HFFc6 (cell line): ENCODE results near the gene POU4F1. TPM values are rescaled to one million over a fixed set of nuclear protein-coding genes. Genes with fewer than 3 reads are reported as not detected.

Source experiments
- DNase-seq: peaks from one replicate; pipeline ENCODE4 v3.0.0-alpha.2; 2018
- H3K27ac Mint-ChIP-seq: 2 replicates; pipeline ENCODE4 v1.8.0; 2020; ENCODE audit warnings: mild to moderate bottlenecking, mixed read lengths
- H3K27me3 Mint-ChIP-seq: 2 replicates; pipeline ENCODE4 v1.8.0; 2021; ENCODE audit warnings: mild to moderate bottlenecking, moderate library complexity, mixed read lengths; ENCODE audit not compliant: insufficient read depth
- H3K36me3 Mint-ChIP-seq: 2 replicates; pipeline ENCODE4 v1.8.0; 2021; ENCODE audit warnings: low read depth, mixed read lengths
- H3K4me1 Mint-ChIP-seq: 2 replicates; pipeline ENCODE4 v1.8.0; 2020; ENCODE audit warnings: low read depth, mixed read lengths
- H3K4me3 Mint-ChIP-seq: 2 replicates; pipeline ENCODE4 v1.8.0; 2020; ENCODE audit warnings: mild to moderate bottlenecking, moderate library complexity, mixed read lengths
- H3K9me3 Mint-ChIP-seq: 2 replicates; pipeline ENCODE4 v1.8.0; 2020; ENCODE audit warnings: mild to moderate bottlenecking, mixed read lengths
- CTCF ChIP-seq: fragments of 200-600 bp; sonication (generic); IDR thresholded peaks from 2 replicates; pipeline ENCODE4 v1.5.0; 2021; ENCODE audit warnings: antibody characterized with exemption, mild to moderate bottlenecking
- total RNA-seq, 6 experiments: library from RNA; stranded (reverse); fragmentation: NEBNext Ultra II Directional; extraction: Animal tissue kit (Norgen Biotek cat#: 25700); gene quantifications; 2 replicates in 1 of 6; 3 replicates in 5 of 6; pipeline ENCODE4 v1.2.3, GENCODE V29; 2021

The POU4F1 gene
- total RNA-seq, 6 experiments from 2014 or later: not detected

DNA sequence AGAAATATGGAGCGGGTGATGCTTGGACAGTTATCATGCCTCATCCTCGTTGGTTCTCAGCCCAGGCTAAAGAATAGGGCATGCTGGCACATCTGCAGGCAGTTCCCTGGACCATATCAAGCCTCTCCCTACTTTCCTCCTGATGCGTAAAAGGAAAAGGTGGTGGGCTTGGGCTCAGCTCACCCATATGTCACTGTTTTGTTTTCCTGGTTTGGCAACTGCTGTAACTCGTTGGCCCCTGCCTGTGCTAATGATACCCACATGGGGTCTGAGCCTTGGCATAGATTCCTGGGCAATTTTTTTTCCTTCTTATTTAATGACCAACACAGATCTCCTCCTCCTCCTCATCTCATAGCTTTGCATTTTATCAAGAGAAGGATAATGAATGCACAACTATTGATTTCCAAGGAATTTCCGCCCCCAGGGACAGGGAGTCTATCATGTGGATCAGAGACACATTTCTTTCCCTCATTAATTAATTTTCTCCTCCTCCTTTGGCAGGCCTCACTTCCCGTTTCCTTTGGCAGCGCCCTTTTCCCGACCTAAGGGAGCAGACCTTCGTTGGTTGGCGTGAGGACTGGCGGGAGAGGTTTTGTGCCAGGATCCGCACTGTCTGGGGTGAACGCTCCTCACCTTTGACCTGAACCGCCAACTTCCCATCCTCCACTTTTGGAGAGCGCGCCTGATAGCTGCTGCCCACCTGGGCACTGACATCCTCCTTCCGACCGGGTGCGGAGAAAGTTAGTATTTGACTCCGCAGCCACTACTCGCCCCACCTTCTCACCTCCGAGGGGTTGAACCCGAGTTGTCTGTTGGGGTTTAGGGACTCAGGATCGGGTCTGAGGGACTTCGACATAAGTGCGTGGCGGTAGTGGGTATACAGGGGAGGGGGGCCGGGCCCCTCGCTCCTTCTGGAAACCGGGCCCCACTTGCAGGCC, 3.4 kb upstream of the POU4F1 start:
- Mint-ChIP-seq H3K4me3 (peak overlapping the region; percentile 87; the same call in 1 of the 2 replicates), H3K27ac (no peak overlapping the region), H3K27me3 (peaks cover 66% of the 10 kb centered on the region), H3K9me3 (no peaks in the 10 kb centered on the region; the same call in 1 of the 2 replicates), H3K4me1 (peaks cover 27% of the 10 kb centered on the region), H3K36me3 (no peaks in the 10 kb centered on the region)
- TF ChIP-seq CTCF: no peak
- DNase-seq: no peak

GRCh38 chr13:78604782-78605611, 1.6 kb upstream of the POU4F1 start:
- Mint-ChIP-seq H3K4me1 (peaks cover 26% of the 10 kb centered on the region), H3K4me3 (no peak overlapping the region), H3K9me3 (no peaks in the 10 kb centered on the region; the same call in 1 of the 2 replicates), H3K27me3 (peaks cover 76% of the 10 kb centered on the region), H3K27ac (no peak overlapping the region), H3K36me3 (no peaks in the 10 kb centered on the region)
- peak; percentile 16; the same call in 1 of the 2 replicates for TF ChIP-seq CTCF
- no peak for DNase-seq

GRCh38 chr13:78602561-78603239, 652 bp downstream of the POU4F1 start:
- Mint-ChIP-seq H3K4me1 (peaks cover 13% of the 10 kb centered on the region), H3K36me3 (no peaks in the 10 kb centered on the region), H3K9me3 (no peaks in the 10 kb centered on the region; the same call in 1 of the 2 replicates), H3K27ac (no peak overlapping the region), H3K4me3 (peak overlapping the region; percentile 27; the same call in 1 of the 2 replicates), H3K27me3 (peaks cover 66% of the 10 kb centered on the region)
- DNase-seq: no peak
- no peak for TF ChIP-seq CTCF

DNA sequence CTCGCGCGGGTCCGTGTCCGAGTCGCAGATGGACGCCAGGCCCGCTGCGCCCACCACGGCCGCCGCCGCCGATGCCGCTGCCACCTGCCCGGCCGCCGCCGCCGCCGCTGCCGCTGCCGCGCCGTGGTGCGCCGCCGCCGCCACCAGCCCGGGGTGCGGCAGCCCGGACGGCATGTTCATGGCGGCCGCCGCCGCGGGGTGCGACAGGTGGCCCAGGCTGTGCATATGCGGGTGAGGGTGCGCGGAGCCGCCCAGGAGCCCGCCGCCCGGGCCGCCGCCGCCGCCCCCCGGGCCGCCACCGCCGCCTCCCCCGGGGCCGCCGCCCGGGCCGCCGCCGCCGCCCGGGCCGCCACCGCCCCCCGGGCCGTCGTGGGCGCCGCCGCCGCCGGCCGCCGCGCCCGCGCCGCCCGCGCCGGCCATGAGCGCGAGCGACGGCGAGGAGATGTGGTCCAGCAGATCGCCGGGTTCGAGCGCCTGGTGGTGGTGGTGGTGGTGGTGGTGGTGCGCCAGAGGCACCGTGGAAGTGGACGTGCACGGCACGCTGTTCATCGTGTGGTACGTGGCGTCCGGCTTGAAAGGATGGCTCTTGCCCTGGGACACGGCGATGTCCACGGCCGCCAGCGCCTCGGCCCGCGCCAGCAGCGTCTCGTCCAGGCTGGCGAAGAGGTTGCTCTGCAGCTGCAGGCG, 1.3 kb downstream of the POU4F1 start:
- no peak for TF ChIP-seq CTCF
- peaks cover 13% of the 10 kb centered on the region for H3K4me1 Mint-ChIP-seq
- no peak overlapping the region for H3K27ac Mint-ChIP-seq
- H3K27me3 Mint-ChIP-seq: peaks cover 66% of the 10 kb centered on the region
- peak overlapping the region; percentile 27; the same call in 1 of the 2 replicates for H3K4me3 Mint-ChIP-seq
- DNase-seq: no peak
- no peaks in the 10 kb centered on the region for H3K36me3 Mint-ChIP-seq
- no peaks in the 10 kb centered on the region; the same call in 1 of the 2 replicates for H3K9me3 Mint-ChIP-seq
